GM19455 (cell line): Measurements from ENCODE around the gene POU5F2.

Experiments used
- ATAC-seq: cut with Tn5 transposase; IDR thresholded peaks from one replicate; pipeline ENCODE4 v1.9.1; 2021; ENCODE audit not compliant: unreplicated experiment

Gene POU5F2

GRCh38 chr5:93717162-93717561, 24.2 kb downstream of the POU5F2 start:
- no peak for ATAC-seq

GRCh38 chr5:93716453-93716852, 24.9 kb downstream of the POU5F2 start:
- ATAC-seq = no peak

GRCh38 chr5:93715761-93716160, 25.6 kb downstream of the POU5F2 start:
- no peak for ATAC-seq

- ATAC-seq = no peak
Measured at GRCh38 chr5:93715327-93715726, 26.1 kb downstream of the POU5F2 start.

- ATAC-seq = no peak
Measured at GRCh38 chr5:93708442-93708841, 33.0 kb downstream of the POU5F2 start.

GRCh38 chr5:93705896-93706295, 35.5 kb downstream of the POU5F2 start:
- ATAC-seq = no peak

GRCh38 chr5:93704996-93705395, 36.4 kb downstream of the POU5F2 start:
- ATAC-seq = no peak

GRCh38 chr5:93691997-93692396, 49.4 kb downstream of the POU5F2 start:
- ATAC-seq = no peak
